Right atrium auricular region (tissue), 2 donors: ENCODE measurements around the gene FUS. TPM values are rescaled to one million over a fixed set of nuclear protein-coding genes. Genes with fewer than 3 reads are reported as not detected.

Source experiments
- DNase-seq: peaks from one replicate; pipeline ENCODE4 v3.0.0-alpha.2; 2019; ENCODE audit warnings: low spot score
- H3K27ac ChIP-seq, 2 donors: fragments of 200-600 bp; sonication (generic); 1 replicate in 1 of 2; 2 replicates in 1 of 2; pipeline ENCODE4 v1.5.1; 2016 to 2019
- H3K27me3 ChIP-seq, 2 donors: fragments of 200-600 bp; sonication (generic); one replicate each; pipeline versions ENCODE4 v1.5.1 to v1.6.0; 2017 to 2019
- H3K36me3 ChIP-seq: fragments of 200-600 bp; sonication (generic); one replicate; pipeline ENCODE4 v1.5.1; 2016
- H3K4me1 ChIP-seq, 2 donors: fragments of 200-600 bp; sonication (generic); one replicate each; pipeline versions ENCODE4 v1.5.1 to v1.6.0; 2017 to 2019
- H3K4me3 ChIP-seq, 2 donors: fragments of 200-600 bp; sonication (generic); 1 replicate in 1 of 2; 2 replicates in 1 of 2; pipeline ENCODE4 v1.5.1; 2017 to 2019; ENCODE audit warnings: mild to moderate bottlenecking in 1 of 2, moderate library complexity in 1 of 2
- H3K9me3 ChIP-seq, 2 donors: fragments of 200-600 bp; sonication (generic); one replicate each; pipeline ENCODE4 v1.5.1; 2019
- CTCF ChIP-seq, 2 donors: fragments of 200-600 bp; sonication (generic); IDR thresholded peaks; one replicate each; pipeline ENCODE4 v1.5.1; 2019; ENCODE audit warnings: antibody characterized with exemption in 2 of 2
- total RNA-seq, 2 donors: library from RNA; depleted of rRNA; stranded (reverse); fragments of >200 nt; gene quantifications; one replicate each; pipeline ENCODE4 v1.1.0, GENCODE V29; 2016

The FUS gene
- total RNA-seq, 2 donors from 2014 or later: 16.9 to 34.3 TPM

DNA sequence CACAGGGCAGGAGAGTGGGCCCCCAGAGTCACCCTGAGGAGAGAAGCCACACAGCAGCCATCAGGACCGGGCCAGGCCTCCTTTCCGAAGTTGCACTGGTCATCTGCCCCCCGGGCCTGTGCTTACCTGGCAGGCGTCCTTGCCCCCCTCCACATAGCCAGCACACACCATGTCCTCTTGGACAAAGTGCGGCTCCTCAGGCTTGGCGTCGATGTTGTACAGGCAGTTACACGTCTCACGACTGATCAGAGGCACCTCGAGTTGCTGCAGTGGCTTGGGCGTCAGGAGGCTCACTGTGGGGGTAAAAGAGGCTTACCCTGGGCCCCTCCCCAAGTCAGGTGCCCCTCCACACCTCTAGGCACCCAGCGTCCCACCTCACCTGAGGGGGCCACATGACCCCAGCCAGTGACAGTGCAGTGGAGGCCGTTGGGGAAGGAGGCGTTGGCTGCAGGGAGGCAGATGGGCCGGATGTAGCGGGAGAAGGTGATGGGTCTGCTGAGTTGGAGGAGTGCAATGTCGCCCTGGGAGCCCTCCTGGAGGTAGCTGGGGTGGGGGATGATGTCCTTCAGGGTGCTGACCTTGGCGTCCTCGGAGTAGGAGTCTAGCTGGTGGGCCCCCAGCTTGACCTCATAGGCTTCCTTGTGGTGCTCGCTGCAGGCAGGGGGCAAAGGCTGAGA is 47.5 kb upstream of the FUS start:
- H3K4me1 ChIP-seq: peaks cover 0 to 39% of the 10 kb centered on the region in 2 donors
- no peak for TF ChIP-seq CTCF (IDR thresholded peaks at IDR 0.05)
- no peaks in the 10 kb centered on the region for H3K9me3 ChIP-seq
- H3K36me3 ChIP-seq: peaks cover 51% of the 10 kb centered on the region
- no peak for DNase-seq
- no peak overlapping the region for H3K27ac ChIP-seq
- no peaks in the 10 kb centered on the region for H3K27me3 ChIP-seq
- no peak overlapping the region for H3K4me3 ChIP-seq

GRCh38 chr16:31133046-31133501 is 46.9 kb upstream of the FUS start:
- H3K4me1 ChIP-seq: peaks cover 0 to 39% of the 10 kb centered on the region in 2 donors
- no peaks in the 10 kb centered on the region for H3K9me3 ChIP-seq
- DNase-seq: no peak
- no peak for TF ChIP-seq CTCF (IDR thresholded peaks at IDR 0.05)
- H3K27me3 ChIP-seq: no peaks in the 10 kb centered on the region
- peaks cover 45% of the 10 kb centered on the region for H3K36me3 ChIP-seq
- H3K4me3 ChIP-seq: no peak overlapping the region
- H3K27ac ChIP-seq: no peak overlapping the region

DNA sequence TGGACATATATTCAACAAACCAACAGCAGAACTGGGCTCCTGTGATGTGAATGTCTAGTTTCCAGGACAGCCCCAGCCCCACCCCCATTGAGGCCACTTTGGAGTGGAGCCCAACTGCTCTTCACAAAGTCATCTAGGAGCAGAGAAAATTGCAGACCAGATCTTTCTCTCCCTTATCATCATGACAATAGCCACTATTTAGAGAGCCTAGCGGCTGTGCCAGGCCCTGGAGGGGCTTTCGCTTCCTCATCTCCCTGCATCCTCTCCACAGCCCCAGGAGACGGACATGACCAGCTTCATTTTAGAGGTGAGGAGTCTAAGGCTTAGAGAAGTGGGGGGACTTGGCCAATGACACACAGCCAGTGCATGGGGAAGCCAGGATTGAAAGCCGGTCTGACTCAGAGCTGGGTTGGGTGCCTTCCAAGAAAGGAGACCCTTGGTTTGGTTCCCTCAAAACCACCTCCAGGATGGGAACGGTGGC is 45.8 kb upstream of the FUS start:
- no peaks in the 10 kb centered on the region for H3K27me3 ChIP-seq
- peaks cover 34% of the 10 kb centered on the region for H3K36me3 ChIP-seq
- no peak for DNase-seq
- peaks cover 0 to 42% of the 10 kb centered on the region in 2 donors for H3K4me1 ChIP-seq
- no peak overlapping the region for H3K4me3 ChIP-seq
- H3K27ac ChIP-seq: no peak overlapping the region
- H3K9me3 ChIP-seq: no peaks in the 10 kb centered on the region
- no peak for TF ChIP-seq CTCF (IDR thresholded peaks at IDR 0.05)

DNA sequence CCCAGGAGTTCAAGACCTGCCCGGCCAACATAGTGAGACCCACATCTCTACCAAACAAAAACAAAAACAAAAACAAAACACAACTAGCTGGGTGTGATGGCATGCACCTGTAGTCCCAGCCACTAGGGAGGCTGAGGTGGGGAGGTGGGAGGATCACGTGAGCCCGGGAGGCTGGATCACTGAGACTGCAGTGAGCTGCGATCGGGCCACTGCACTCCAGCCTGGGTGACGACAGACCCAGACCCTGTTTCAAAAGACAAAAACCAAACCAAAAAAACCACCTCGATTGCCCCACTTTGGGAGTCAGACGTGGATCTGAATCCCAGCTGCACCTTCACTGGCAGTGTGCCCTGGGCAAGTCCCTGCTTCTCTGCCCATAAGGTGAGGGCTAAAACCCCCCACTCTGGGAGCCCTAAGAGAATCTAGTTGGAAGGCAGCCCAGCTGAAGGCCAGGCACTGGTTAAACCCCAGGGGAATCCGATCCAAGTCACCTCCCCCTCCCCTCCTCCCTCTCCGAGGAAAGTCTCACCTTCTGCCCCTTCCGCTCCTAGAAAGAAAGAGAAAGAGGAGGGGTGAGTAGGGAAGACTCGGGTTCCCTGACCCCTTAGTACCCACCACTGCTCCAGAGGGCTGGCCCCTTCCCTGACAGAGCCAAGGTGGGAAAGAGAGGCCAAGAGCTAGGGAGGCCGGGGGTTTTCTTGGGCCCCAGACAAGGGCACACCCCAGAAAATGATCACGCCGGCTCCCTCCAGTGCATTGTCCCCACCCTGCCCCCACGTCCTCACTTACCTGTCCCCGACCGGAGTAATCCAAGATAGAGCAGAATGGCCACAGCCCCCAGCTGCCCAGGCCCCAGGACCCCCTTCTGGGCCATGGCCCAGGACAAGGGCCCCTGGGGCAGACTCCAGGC is 45.1 kb upstream of the FUS start:
- H3K4me3 ChIP-seq: no peak overlapping the region
- peaks cover 0 to 35% of the 10 kb centered on the region in 2 donors for H3K4me1 ChIP-seq
- no peak overlapping the region for H3K27ac ChIP-seq
- DNase-seq: no peak
- peaks cover 27% of the 10 kb centered on the region for H3K36me3 ChIP-seq
- no peak for TF ChIP-seq CTCF (IDR thresholded peaks at IDR 0.05)
- no peaks in the 10 kb centered on the region for H3K9me3 ChIP-seq
- no peaks in the 10 kb centered on the region for H3K27me3 ChIP-seq

DNA sequence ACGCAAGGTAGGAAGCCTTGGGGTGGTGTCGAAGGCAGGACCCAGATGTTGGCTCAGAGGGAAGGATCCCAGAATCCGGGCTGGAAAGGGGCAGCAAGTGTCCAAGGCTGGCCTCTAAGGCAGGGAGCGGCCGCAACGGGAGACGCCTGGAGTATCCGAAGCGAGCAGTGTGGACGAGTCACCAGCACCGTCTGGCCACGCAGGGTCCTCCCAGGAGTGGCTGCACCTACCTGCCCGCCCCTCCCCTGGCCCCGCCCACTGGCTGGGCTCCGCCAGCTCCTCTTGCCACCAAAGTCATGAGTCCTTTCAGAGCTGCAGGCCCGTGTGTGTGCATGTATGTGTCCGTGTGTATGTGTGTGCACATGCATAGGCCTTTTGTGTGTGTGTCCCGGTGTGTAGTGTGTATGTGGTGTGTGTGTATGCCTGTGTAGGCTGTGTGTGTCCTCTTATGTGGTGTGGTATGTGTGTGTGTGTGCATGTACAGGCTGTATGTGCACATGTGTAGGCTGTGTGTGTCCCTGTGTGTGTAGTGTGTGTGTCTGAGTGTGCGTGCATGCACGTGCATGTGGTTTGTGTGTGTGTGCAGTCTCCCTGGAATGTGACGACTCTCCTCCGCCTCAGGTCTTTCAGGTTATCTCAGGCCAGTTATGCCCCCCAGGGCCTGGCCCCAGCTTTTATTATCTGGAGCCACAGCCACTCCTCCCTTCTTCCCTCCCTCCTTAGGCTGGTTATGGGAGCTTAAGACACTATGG is 44.2 kb upstream of the FUS start, which contains the start of gene PRSS8:
Gene PRSS8, minus strand, starts transcription at position 193 of the 752 bp plus-strand sequence. CDS start 229 bp downstream, outside the sequence.
- no peak within 1 kb of the TSS for H3K4me3 ChIP-seq
- H3K27me3 ChIP-seq: no peaks in the 10 kb centered on the region
- H3K27ac ChIP-seq: no peak within 1 kb of the TSS
- DNase-seq: no peak
- H3K9me3 ChIP-seq: no peaks in the 10 kb centered on the region
- peaks cover 19% of the 10 kb centered on the region for H3K36me3 ChIP-seq
- peaks cover 0 to 29% of the 10 kb centered on the region in 2 donors for H3K4me1 ChIP-seq
- TF ChIP-seq CTCF (IDR thresholded peaks at IDR 0.05): no peak
